Measurements from ENCODE around the gene GBE1.

The GBE1 gene

GRCh38 chr3:81459733-81460132, 301.7 kb downstream of the GBE1 start:
- DNase-seq = no peak

- DNase-seq = no peak
Measured at GRCh38 chr3:81452418-81452817, 309.0 kb downstream of the GBE1 start.

DNA sequence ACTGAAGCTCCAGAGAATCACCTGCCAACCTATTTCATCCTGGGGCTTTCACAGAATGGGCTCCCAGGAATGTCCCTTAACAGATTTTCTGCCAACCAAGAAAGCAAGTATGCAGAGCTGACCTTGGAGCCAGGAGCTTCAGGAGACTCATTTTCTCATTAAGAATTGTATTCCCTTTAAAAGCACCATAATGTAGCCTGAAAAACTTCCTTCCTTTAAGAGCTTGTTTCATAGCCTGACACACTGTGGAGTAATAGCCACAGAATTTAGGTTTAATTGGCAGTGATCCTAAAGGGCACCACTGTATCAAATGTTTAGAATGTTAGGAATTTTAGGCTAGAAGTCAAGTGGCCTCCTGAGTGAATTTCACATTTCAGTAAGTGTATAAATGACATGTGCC, 309.8 kb downstream of the GBE1 start:
- no peak for DNase-seq

- DNase-seq = no peak
Measured at GRCh38 chr3:81451140-81451539, 310.3 kb downstream of the GBE1 start.

GRCh38 chr3:81446806-81447205, 314.6 kb downstream of the GBE1 start:
- no peak for DNase-seq

DNA sequence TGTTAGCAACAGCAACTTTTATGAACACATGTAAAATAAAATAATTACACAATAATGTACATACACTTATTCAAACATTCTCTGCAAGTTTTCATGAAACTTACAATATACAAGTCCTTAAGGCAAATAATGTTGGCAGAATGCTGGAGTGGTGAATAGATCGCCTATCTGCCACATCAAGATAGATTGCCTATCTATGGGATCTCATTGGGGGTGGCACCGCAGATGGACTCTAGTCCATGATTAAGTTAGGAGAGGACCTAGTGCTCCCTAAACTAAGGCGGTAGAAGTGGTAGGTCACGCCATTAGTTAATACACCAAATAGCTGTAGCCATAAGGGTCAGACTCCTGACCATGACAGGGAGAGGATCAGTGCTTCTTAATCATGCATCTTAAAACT, 315.7 kb downstream of the GBE1 start:
- DNase-seq = no peak

- no peak for DNase-seq
Measured at GRCh38 chr3:81444817-81445460, 316.5 kb downstream of the GBE1 start.

- DNase-seq = no peak
Measured at GRCh38 chr3:81443958-81444357, 317.5 kb downstream of the GBE1 start.

DNA sequence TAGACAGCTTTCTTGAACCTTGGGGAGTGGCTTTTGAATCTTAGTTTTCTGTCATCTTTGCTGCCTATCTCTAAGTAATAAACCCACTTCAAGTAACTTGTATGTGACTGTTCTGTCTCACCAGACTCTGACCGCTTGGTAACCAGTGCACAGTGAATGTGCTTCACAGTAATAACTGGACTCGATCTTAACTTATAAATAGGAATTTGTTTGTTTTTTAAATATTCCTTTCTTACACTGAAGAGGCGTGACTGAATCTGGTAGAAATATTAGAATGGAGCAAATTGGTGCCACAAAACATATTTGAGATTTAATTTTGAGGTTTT, 318.0 kb downstream of the GBE1 start:
- no peak for DNase-seq

- no peak for DNase-seq
Measured at GRCh38 chr3:81442758-81443456, 318.5 kb downstream of the GBE1 start.

DNA sequence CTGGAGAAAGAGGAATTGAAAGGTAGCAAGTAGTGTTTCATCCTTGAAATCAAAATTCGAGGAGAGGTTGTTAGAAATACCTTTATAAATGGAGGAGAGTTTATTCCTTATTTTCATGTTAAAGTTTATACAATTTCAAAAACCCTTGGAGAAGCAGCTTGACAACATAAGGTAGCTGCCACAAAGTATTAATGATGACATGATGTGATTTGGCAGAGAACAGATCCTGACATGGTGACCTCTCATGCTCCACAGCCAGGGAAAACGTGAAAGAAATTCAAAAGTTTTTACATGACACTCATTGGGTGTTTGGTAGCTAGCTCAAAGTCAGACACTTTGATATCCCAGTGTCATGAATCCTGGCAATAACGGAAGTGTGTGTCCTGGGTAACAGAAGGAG, 320.8 kb downstream of the GBE1 start:
- no peak for DNase-seq

Measured in stimulated activated CD4-positive, alpha-beta T cell treated with anti-CD3 and anti-CD28 coated beads, Interleukin-1b, Interleukin-23, amount 100 ng/mL, for 48 hours (primary cell).